GM12878 (cell line): ENCODE measurements around the gene BATF3. TPM values are rescaled to one million over a fixed set of nuclear protein-coding genes. Genes with fewer than 3 reads are reported as not detected.

ENCODE experiments used
- ATAC-seq: fragments of 200-7000 bp; cut with Tn5 transposase; 3 replicates; pipeline ENCODE4 v1.9.1; 2020; ENCODE audit warnings: mild to moderate bottlenecking, moderate library complexity
- BruUV-seq: library from RNA; stranded (reverse); fragments of 400-500 nt; replicated peaks from 2 replicates; lab custom pipeline; 2021; lab: Mats Ljungman, UMichigan
- CTCF ChIA-PET: fragments of 300-600 bp; sonication (Branson Sonifier 250); formaldehyde crosslinking; extraction: SDS; loops from one replicate; lab custom pipeline; 2021; ENCODE audit warnings: inconsistent platforms; lab: Yijun Ruan, JAX
- POLR2A ChIA-PET: fragments of 350-600 bp; formaldehyde crosslinking; extraction: SDS; loops from one replicate; lab custom pipeline; 2021; ENCODE audit warnings: inconsistent platforms; lab: Charles Lee
- RAD21 ChIA-PET: fragments of 300-600 bp; sonication (Branson Sonifier 250); formaldehyde crosslinking; loops from one replicate; lab custom pipeline; 2023; ENCODE audit warnings: antibody characterized with exemption; ENCODE audit not compliant: unreplicated experiment; lab: Charles Lee
- SMC1A ChIA-PET: fragments of 300-600 bp; sonication (Branson Sonifier 250); formaldehyde crosslinking; loops from one replicate; lab custom pipeline; 2023; ENCODE audit not compliant: unreplicated experiment, uncharacterized antibody; lab: Charles Lee
- DNase-seq: peaks from one replicate; pipeline ENCODE4 v3.0.0-alpha.2; 2011; ENCODE audit warnings: low read depth, low spot score
- FAIRE-seq: peaks from 3 replicates; lab custom pipeline; 2011; peaks lifted over from hg19 to GRCh38; lab: Jason Lieb, UNC
- H2AFZ ChIP-seq: 2 replicates; pipeline ENCODE4 v1.6.0; 2011; ENCODE audit warnings: low read depth, low read length, control low read depth; ENCODE audit not compliant: control insufficient read depth
- H3K27ac ChIP-seq: 2 replicates; pipeline ENCODE4 v1.5.1; 2011; ENCODE audit warnings: control low read depth; ENCODE audit not compliant: control insufficient read depth, insufficient read depth
- H3K27me3 ChIP-seq, 2 experiments: replicated peaks in 1 of 2; 2 replicates each; pipeline versions ENCODE4 v1.6.0 to v1.6.1; 2011; ENCODE audit warnings: low read length in 1 of 2; ENCODE audit not compliant: control insufficient read depth in 2 of 2, insufficient read depth in 2 of 2
- H3K36me3 ChIP-seq, 2 experiments: 2 replicates each; pipeline ENCODE4 v1.5.1; 2011; ENCODE audit warnings: low read length in 1 of 2; ENCODE audit not compliant: control insufficient read depth in 2 of 2, insufficient read depth in 2 of 2
- H3K4me1 ChIP-seq: 2 replicates; pipeline ENCODE4 v1.6.1; 2011; ENCODE audit warnings: mild to moderate bottlenecking, low read length, moderate library complexity, mixed read lengths; ENCODE audit not compliant: control insufficient read depth, insufficient read depth
- H3K4me2 ChIP-seq: 2 replicates; pipeline ENCODE4 v1.6.0; 2011; ENCODE audit warnings: control low read depth; ENCODE audit not compliant: control insufficient read depth, insufficient read depth
- H3K4me3 ChIP-seq: fragments of 200-600 bp; sonication (generic); 2 replicates; pipeline ENCODE4 v1.5.1; 2016
- H3K79me2 ChIP-seq: 2 replicates; pipeline ENCODE4 v1.6.0; 2011; ENCODE audit warnings: low read length; ENCODE audit not compliant: control insufficient read depth, insufficient read depth
- H3K9ac ChIP-seq: 2 replicates; pipeline ENCODE4 v1.8.0; 2011; ENCODE audit warnings: low read length, control low read depth, mixed read lengths; ENCODE audit not compliant: control insufficient read depth, insufficient read depth
- H3K9me3 ChIP-seq: replicated peaks from 3 replicates; pipeline ENCODE4 v1.5.1; 2011; ENCODE audit warnings: mild to moderate bottlenecking, low read length; ENCODE audit not compliant: control insufficient read depth, insufficient read depth
- H4K20me1 ChIP-seq: 2 replicates; pipeline ENCODE4 v1.6.0; 2011; ENCODE audit not compliant: control insufficient read depth, insufficient read depth
- BCL3 ChIP-seq: IDR thresholded peaks from 2 replicates; pipeline ENCODE4 v1.6.1; 2011; ENCODE audit warnings: borderline replicate concordance, low read depth, mild to moderate bottlenecking, moderate library complexity, low read length; ENCODE audit not compliant: insufficient read depth, poor library complexity, severe bottlenecking
- BRCA1 ChIP-seq: IDR thresholded peaks from 2 replicates; pipeline ENCODE4 v1.6.1; 2011; ENCODE audit warnings: low read depth, low read length, improper control_type of control experiment
- CBX3 ChIP-seq: fragments of 200-600 bp; sonication (generic); IDR thresholded peaks from 2 replicates; pipeline ENCODE4 v1.6.1; 2016; ENCODE audit warnings: low read depth, borderline replicate concordance
- CEBPB ChIP-seq, 2 experiments: fragments of 150-350 bp in 1 of 2; IDR thresholded peaks; 2 replicates each; pipeline ENCODE4 v1.6.1; 2012 to 2014; ENCODE audit warnings: low read depth in 2 of 2, low read length in 2 of 2, borderline replicate concordance in 1 of 2, inconsistent platforms in 1 of 2
- CREB1 ChIP-seq: IDR thresholded peaks from 2 replicates; pipeline ENCODE4 v1.6.1; 2012; ENCODE audit warnings: low read depth, mild to moderate bottlenecking, inconsistent platforms
- HDGF ChIP-seq: fragments of 450-650 bp; IDR thresholded peaks from 2 replicates; pipeline ENCODE4 v1.6.1; 2016; ENCODE audit warnings: antibody characterized with exemption
- IRF5 ChIP-seq: fragments of 450-650 bp; IDR thresholded peaks from 2 replicates; pipeline ENCODE4 v1.6.1; 2017; ENCODE audit warnings: borderline replicate concordance
- KAT2A ChIP-seq: conservative IDR thresholded peaks from 2 replicates; pipeline ENCODE4 v1.6.1; 2011; ENCODE audit warnings: low read depth, low read length; ENCODE audit not compliant: control insufficient read depth
- NFXL1 ChIP-seq: fragments of 450-650 bp; IDR thresholded peaks from 2 replicates; pipeline ENCODE4 v1.6.1; 2017; ENCODE audit warnings: antibody characterized with exemption, mild to moderate bottlenecking, borderline replicate concordance
- NFYA ChIP-seq: IDR thresholded peaks from 2 replicates; pipeline ENCODE4 v1.6.1; 2011; ENCODE audit warnings: low read depth, mild to moderate bottlenecking, low read length, improper control_type of control experiment, borderline replicate concordance
- NR2C1 ChIP-seq: fragments of 450-650 bp; IDR thresholded peaks from 2 replicates; pipeline ENCODE4 v1.6.1; 2017; ENCODE audit warnings: antibody characterized with exemption, mild to moderate bottlenecking, moderate library complexity
- RB1 ChIP-seq: fragments of 450-650 bp; formaldehyde crosslinking; IDR thresholded peaks from 2 replicates; pipeline ENCODE4 v1.6.1; 2017; ENCODE audit warnings: mild to moderate bottlenecking, borderline replicate concordance
- SREBF1 ChIP-seq: IDR thresholded peaks from 2 replicates; pipeline ENCODE4 v1.6.1; 2012; ENCODE audit warnings: mild to moderate bottlenecking, low read length
- TCF7 ChIP-seq: IDR thresholded peaks from 2 replicates; pipeline ENCODE4 v1.6.1; 2014; ENCODE audit warnings: antibody characterized with exemption, borderline replicate concordance
- ZSCAN29 ChIP-seq: fragments of 450-650 bp; IDR thresholded peaks from 2 replicates; pipeline ENCODE4 v1.6.1; 2017; ENCODE audit warnings: mild to moderate bottlenecking, moderate library complexity
- WGBS: methylation state at CpG from one replicate; pipeline ENCODE4 v1.1.6; 2016; ENCODE audit warnings: low lambda C conversion rate; ENCODE audit not compliant: insufficient replicate concordance, insufficient coverage; ENCODE audit errors: missing lambda C conversion rate; 5-methylcytosine and 5-hydroxymethylcytosine counted together
- in situ Hi-C: fragments of 300-500 bp; cut with MboI; formaldehyde crosslinking; loops from 9 replicates; pipeline ENCODE4 v1.14.3; 2018; ENCODE audit warnings: mixed read lengths
- intact Hi-C: fragments of 100-400 bp; cut with micrococcal nuclease; formaldehyde crosslinking; loops from one replicate; pipeline ENCODE4 v1.14.2; 2022; ENCODE audit not compliant: unreplicated experiment
- polyA plus RNA-seq, 11 experiments: library from polyadenylated mRNA; depleted of rRNA in 4 of 11; unstranded in 6 of 11; stranded (reverse) in 5 of 11; fragments of >200 nt; fragmentation: Nextera tagmentation in 4 of 11; fragmentation: Illumina TruSeq in 1 of 11; extraction: Ambion mirVana in 4 of 11; extraction: Trizol in 1 of 11; gene quantifications; 1 replicate in 1 of 11; 2 replicates in 10 of 11; pipeline versions ENCODE4 v1.2.1 to v1.2.3, GENCODE V29; 2011 to 2016; ENCODE audit warnings: inconsistent platforms in 2 of 11, missing spikeins in 2 of 11, low read depth in 1 of 11
- total RNA-seq, 4 experiments: library from RNA; depleted of rRNA in 3 of 4; stranded (reverse); fragments of >200 nt in 3 of 4; fragmentation: Illumina TruSeq in 1 of 4; extraction: Trizol in 1 of 4; gene quantifications; 2 replicates each; pipeline versions ENCODE4 v1.2.1 to v1.2.3, GENCODE V29; 2013 to 2021
- TF ChIP-seq, protein P1 (sequence below): fragments of 450-650 bp; formaldehyde crosslinking; IDR thresholded peaks from 2 replicates; pipeline ENCODE4 v1.4.0; 2020; ENCODE audit warnings: mild to moderate bottlenecking, moderate library complexity
- TF ChIP-seq, protein P2 (sequence below): IDR thresholded peaks from 2 replicates; pipeline ENCODE4 v1.6.1; 2011; ENCODE audit warnings: low read depth, mild to moderate bottlenecking, low read length, moderate library complexity, borderline replicate concordance; ENCODE audit errors: extremely low read depth

The BATF3 gene
- total and polyA plus RNA-seq, 10 of the 15 experiments (the other 5 are each of a cell fraction or from before 2014, with no cell fraction given): 11.1 to 56.8 (median 30.8) TPM

DNA sequence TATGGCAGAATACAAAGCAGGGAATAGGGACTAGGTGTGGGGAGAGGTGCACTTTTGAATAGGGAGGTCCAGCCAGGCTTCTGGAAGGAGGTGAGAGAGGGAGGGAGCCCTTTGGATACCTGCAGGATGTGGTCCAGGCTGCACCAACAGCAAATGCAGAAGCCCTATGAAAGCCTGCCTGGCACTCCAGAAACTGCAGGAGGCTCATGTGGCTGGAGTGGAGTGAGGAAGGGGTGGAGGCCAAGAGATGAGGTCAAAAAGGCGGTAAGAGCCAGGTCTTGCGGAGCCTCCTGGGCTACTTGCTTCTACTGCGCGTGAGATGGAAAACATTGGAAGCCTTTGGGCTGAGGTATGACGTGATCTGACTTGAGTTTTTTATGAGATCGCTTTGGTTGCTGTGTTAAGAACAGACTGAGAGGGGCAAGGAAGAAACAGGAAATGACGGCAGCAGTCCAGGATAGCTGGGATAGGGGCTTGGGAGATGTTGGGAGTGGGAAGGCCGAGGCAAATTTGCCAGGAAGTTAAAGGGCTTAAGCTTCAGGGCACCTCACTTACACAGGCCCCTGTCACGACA lies 4.4 kb upstream of the BATF3 start:
- Histone ChIP-seq H4K20me1 (no peaks in the 10 kb centered on the region), H3K9ac (no peak overlapping the region), H3K4me3 (no peak overlapping the region), H3K27ac (no peak overlapping the region), H3K9me3 (no peaks in the 10 kb centered on the region), H3K36me3 (no peaks in the 10 kb centered on the region), H2AFZ (no peak overlapping the region), H3K27me3 (no peaks in the 10 kb centered on the region), H3K4me1 (peaks cover 7% of the 10 kb centered on the region), H3K79me2 (no peaks in the 10 kb centered on the region), H3K4me2 (no peak overlapping the region)
- no TSS peak for BruUV-seq
- ATAC-seq (no peak), DNase-seq (no peak), FAIRE-seq (no peak)
- CTCF ChIA-PET: interaction anchor here (0.6 to 1.9 kb wide), 3 partner anchors 39 to 114 kb away, joined by 3 to 6 read pairs (median 5); no protein-coding TSS in a partner anchor
- in situ Hi-C loops: no loop called here
- SMC1A ChIA-PET: interaction anchor here (0.9 to 1.7 kb wide), 8 partner anchors 10 to 282 kb away, joined by 3 to 5 read pairs (median 3); no protein-coding TSS in a partner anchor
- POLR2A ChIA-PET: no interaction called here
- 82% methylated on average over 9 of the region's 9 CpGs for WGBS
- RAD21 ChIA-PET: interaction anchor here (1.1 to 1.5 kb wide), 2 partner anchors 44 to 81 kb away, joined by 3 to 4 read pairs; no protein-coding TSS in a partner anchor
- intact Hi-C loops: loop anchor here (5.0 kb wide), 1 partner anchor 48 kb away; no protein-coding TSS in a partner anchor
- TF ChIP-seq, protein P1, sequence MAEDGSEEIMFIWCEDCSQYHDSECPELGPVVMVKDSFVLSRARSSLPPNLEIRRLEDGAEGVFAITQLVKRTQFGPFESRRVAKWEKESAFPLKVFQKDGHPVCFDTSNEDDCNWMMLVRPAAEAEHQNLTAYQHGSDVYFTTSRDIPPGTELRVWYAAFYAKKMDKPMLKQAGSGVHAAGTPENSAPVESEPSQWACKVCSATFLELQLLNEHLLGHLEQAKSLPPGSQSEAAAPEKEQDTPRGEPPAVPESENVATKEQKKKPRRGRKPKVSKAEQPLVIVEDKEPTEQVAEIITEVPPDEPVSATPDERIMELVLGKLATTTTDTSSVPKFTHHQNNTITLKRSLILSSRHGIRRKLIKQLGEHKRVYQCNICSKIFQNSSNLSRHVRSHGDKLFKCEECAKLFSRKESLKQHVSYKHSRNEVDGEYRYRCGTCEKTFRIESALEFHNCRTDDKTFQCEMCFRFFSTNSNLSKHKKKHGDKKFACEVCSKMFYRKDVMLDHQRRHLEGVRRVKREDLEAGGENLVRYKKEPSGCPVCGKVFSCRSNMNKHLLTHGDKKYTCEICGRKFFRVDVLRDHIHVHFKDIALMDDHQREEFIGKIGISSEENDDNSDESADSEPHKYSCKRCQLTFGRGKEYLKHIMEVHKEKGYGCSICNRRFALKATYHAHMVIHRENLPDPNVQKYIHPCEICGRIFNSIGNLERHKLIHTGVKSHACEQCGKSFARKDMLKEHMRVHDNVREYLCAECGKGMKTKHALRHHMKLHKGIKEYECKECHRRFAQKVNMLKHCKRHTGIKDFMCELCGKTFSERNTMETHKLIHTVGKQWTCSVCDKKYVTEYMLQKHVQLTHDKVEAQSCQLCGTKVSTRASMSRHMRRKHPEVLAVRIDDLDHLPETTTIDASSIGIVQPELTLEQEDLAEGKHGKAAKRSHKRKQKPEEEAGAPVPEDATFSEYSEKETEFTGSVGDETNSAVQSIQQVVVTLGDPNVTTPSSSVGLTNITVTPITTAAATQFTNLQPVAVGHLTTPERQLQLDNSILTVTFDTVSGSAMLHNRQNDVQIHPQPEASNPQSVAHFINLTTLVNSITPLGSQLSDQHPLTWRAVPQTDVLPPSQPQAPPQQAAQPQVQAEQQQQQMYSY (CRISPR knock-in tag): no peak
- TF ChIP-seq HDGF (no peak), NR2C1 (no peak), CBX3 (no peak), CREB1 (no peak), TCF7 (no peak), BCL3 (no peak), CEBPB (IDR thresholded peaks at IDR 0.05; ENCODE audit: borderline replicate concordance in 1 of 2, low read depth in 2 of 2, low read length in 2 of 2) (no peak), ZSCAN29 (no peak), NFXL1 (no peak), IRF5 (no peak), KAT2A (no peak), RB1 (no peak), NFYA (no peak), BRCA1 (no peak), SREBF1 (no peak)
- TF ChIP-seq, protein P2, sequence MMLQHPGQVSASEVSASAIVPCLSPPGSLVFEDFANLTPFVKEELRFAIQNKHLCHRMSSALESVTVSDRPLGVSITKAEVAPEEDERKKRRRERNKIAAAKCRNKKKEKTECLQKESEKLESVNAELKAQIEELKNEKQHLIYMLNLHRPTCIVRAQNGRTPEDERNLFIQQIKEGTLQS: no peak
